Activated CD8-positive, alpha-beta memory T cell treated with anti-CD3 and anti-CD28 coated beads, Interleukin-2, amount 50 U/mL, for 1 hour (primary cell): ENCODE results near the gene ESR1.
"Not testable (repeated sequence)": the region's sequence is repeated elsewhere in the genome, so short reads cannot be mapped to it uniquely, and the experiment has no call there.

Source experiments
- DNase-seq: peaks from one replicate; pipeline ENCODE4 v3.0.0-alpha.2; 2020; ENCODE audit errors: extremely low read depth

Gene ESR1

DNA sequence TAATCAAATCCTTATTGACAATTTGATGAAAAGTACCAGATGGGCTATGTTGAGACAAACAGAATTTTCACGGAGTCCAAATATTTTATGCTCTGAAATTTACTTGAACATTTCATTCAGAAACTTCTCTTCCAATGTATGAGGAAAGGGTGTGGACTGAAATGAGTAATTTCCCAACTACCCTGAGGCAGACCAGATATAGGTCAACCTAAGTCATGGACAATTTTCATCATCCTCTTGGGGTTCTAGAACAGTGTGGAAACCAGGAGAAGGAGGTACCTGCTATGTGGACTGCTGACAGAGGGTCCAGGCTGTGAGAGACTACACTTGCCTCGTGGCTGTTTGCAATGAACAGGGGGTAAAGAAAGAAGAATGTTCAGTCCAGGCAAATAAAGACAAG is 323.0 kb downstream of the ESR1 start:
- no peak for DNase-seq

- DNase-seq: no peak
These were observed 328.4 kb downstream of the ESR1 start for GRCh38 chr6:152135755-152136448.

- no peak for DNase-seq
These were observed 329.0 kb downstream of the ESR1 start for GRCh38 chr6:152136449-152136825.

GRCh38 chr6:152138344-152138743 is 330.9 kb downstream of the ESR1 start:
- DNase-seq: not testable (repeated sequence)

DNA sequence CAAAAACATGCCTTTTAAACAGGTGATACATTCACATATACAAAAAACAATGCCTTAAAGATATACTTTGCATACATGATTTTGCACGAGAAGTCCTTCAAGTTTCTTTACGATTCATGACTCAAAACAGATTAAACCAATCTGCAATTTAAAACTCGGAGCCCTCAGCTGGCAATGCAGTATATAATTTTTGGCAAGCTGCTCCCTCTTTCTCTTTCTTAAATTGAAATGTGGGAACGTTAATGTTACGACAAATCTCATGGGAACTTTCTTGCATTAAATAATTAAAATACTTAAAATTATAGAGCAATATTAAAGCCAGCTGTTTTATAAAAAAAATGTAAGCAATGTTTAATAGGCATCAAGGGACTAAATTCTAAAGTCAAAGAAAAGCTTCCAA is 334.6 kb downstream of the ESR1 start:
- no peak for DNase-seq

- no peak for DNase-seq
These were observed 335.9 kb downstream of the ESR1 start for GRCh38 chr6:152143359-152143758.

GRCh38 chr6:152146385-152146784 is 338.9 kb downstream of the ESR1 start:
- no peak for DNase-seq

DNA sequence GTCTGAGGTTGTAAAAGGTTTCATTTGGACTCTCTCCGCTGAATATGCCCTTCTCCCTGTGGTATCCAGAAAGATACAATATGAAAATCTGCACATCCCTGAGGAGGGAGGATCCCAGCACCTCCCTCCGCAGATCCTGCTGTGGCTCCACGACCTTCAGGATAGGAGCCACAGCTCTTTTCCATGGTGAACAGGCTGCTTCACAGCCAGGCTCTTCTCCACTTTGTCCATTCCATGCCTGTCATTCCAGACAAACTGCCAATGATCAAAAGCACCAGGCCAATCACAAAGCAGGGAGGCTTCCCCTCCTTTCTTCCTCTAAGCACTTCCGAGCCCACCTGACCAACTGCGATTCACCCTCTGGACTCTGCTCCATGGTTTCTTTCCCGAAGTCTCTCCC is 339.8 kb downstream of the ESR1 start:
- no peak for DNase-seq

DNA sequence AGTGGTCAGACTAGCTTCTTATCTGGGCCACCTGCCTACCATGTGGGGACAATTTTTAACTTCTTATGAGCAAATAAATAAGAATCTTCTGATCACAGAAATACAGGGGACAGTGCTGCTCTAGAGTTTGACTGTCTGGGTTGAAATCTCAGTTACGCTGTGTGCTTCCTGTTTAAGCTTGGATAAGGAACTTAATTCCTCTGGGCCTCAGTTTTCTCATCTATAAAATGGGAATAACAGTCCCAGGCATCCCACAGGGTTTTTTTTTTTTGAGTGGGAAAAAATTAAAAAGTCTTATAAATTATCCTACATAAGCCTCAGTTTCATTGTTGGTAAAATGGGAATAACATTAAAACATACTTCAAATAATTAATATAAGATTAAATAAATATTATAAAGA is 340.9 kb downstream of the ESR1 start:
- no peak for DNase-seq

DNA sequence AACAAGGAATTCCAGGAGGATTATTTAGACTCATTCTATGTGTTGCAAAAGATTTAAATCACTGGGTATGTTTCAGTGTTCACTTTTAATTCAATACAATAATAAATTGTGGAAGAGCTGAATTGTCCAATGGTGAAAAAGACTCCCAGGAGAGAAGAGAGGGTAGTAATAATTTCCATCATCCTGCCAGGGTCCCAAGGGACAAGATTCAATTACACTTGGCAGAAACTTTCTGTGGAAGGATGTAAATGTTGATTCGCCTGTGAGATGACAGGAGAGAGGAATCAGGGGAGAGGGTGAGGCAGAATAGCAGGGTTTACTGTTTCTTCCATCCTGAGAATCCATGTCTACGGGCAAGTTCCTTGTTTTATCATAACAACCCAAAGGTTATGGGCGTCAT is 342.7 kb downstream of the ESR1 start:
- DNase-seq: no peak

DNA sequence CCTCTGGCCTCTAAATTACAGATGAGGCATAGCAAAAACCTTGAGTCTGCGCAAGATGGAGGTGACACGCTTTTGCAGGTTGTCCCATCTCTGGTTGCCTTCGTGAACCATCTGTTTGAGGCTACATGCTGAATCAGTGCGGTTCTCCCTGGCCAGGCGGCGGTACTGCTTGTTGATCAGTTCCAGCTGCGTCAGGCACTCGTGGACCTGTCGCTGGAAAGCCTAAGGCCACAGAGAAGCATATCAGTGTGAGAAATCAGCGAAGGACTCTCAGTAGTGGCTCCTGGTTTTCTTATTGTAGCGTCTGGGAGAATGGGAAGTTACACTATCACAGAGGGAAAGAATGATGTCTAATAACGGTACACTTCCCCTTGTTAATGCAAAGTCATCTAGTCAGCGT is 344.4 kb downstream of the ESR1 start:
- DNase-seq: no peak

DNA sequence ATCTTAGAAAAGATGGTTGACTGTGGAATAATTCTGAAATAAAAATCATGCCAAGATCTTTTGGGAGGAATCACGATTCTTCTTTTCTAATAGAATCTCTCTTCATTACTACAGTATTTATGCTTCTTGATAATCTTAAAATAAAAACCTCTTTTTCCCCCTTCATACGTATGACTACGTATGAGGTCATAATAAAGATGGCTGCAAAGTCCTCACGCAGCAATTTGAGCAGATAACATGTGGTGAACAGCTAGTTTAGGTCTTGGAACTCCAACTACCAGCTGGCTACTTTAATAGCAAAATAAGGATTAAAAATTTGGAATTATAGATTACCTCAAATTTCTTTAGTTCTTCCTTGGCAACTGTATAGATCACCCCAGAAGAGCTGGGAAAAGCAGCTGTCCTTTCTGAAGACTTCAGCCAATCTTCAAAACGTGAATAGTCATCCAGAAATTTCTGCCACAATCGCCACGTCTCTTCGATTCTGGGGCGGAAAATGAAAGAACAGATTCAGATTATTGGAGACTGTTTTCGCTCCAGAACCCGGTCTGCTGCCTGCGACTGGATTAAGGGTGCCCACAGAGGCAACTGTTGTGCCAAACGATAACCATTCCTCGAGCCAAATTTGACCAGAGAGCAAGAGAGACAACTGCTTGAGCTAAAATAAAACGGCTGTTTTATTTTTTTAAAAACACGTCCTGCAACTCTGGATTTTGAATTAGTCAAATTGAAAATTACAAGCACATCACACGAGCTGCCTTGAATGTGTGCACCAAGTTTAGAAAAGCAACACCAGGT is 347.3 kb downstream of the ESR1 start:
- DNase-seq: no peak

DNA sequence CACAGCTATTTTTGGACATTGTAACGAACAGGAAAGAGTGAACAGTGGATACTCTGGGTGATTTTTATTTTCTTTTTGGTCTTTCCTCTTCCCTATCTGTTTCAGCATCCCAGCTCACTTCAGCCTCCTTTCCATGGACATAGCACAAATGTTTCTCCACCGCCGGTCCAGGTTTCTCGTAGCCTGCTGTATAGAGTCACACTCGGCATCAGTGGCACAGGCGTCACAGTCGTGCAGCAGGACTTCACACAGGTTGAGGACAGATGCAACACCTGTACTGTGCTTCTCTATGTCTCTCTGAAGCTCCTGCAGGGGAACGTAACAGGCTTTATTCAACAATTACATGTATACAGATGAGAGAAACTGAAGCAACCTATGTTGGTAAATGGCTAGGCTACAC is 348.3 kb downstream of the ESR1 start:
- no peak for DNase-seq

- no peak for DNase-seq
These were observed 352.9 kb downstream of the ESR1 start for GRCh38 chr6:152160346-152160745.

DNA sequence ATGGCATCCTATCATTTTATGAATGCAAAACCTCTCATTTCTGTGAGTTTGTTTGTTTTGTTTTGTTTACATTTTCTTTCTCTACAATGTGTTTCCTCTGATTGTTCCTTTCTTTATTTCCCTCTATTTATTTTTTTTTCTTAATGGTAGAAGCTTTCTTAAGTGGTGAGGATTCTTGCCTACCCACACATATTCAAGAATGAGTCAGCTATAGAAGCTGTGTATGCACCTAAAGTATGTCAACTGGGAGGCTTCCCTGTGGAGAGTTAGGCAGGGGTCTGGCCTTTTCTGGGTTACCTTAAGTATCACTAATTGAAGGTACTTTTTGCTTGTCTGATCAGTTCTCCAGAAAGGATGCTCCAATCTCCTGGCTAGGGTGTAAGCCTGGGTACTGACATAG is 354.0 kb downstream of the ESR1 start:
- no peak for DNase-seq

DNA sequence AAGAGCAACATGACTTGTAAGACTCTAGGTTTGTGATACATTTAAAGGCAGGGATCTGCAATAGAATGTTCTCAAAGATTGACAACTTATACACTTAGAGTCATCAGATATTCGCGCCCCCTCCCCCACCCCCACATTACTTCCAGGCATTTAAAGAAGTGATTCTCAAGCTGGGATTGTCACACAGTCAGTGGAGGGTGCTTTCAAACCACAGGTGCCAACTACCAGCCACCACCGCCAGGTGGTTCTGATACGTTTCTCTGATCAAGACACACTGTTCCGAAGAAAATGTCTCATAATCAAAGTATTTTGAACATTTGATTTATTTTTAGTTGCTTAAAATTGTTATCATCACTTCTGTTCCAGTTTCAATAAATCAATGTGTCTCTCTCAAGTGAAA is 357.5 kb downstream of the ESR1 start:
- no peak for DNase-seq

- no peak for DNase-seq
These were observed 359.0 kb downstream of the ESR1 start for GRCh38 chr6:152166497-152166896.

- DNase-seq: no peak
These were observed 359.4 kb downstream of the ESR1 start for GRCh38 chr6:152166897-152167296.

DNA sequence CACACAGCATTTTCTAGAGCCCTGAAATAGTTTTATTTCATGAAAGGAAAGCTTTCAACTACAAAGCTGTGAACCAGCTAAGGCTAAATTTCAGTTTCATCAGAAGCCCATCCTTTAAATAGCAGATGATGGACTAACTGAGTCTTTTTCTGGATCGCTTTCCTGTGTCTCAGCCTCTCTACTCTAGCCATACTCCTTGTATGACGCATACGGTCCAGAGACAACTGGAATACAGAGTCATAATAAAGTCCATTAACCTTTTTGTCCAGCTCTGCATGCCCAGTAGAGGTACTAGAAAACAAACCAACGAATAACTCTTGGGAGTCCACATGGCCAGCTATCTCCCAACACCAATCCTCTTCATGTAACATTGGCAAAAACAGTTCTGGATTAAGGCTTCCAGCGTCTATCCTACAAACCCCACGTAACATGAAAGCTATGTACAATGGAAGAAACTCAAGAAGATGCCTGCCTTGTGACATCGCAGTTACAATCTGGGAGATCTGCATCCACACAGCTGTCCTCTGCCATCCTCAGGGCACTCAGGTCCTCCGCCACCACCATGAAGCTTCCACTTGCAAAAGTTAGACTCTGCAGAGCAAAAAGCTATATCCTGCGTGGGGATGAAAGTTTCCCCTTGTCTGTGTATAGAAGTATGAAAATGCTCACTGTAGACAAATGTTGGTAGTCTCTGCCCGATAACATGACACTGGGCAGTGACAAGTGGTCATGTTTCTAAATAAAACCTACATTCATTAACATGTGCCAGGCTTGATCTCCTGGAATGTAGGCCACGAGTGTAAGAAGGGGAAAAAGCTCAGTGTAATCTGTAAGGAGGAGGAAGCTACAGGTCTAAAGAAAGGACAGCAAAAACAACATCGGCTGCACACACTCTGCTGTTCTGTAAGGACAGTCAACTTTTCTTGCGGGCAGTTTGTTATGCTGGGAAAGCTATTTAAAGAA is 360.4 kb downstream of the ESR1 start:
- no peak for DNase-seq

GRCh38 chr6:152170313-152170701 is 362.8 kb downstream of the ESR1 start:
- no peak for DNase-seq

GRCh38 chr6:152170702-152171667 is 363.5 kb downstream of the ESR1 start:
- DNase-seq: no peak
